IMR-90 (cell line): ENCODE data around the gene ZSCAN30. TPM values are rescaled to one million over a fixed set of nuclear protein-coding genes. Genes with fewer than 3 reads are reported as not detected.

ENCODE experiments used
- ATAC-seq: fragments of 200-7000 bp; cut with Tn5 transposase; 2 replicates; pipeline ENCODE4 v1.9.1; 2020; ENCODE audit warnings: low read depth, mild to moderate bottlenecking, moderate library complexity
- Bru-seq: library from RNA; stranded (reverse); fragments of 400-500 nt; gene quantifications from one replicate; lab custom pipeline; 2021; lab: Mats Ljungman, UMichigan
- BruChase-seq, 2 experiments: library from RNA; stranded (reverse); fragments of 400-500 nt; gene quantifications; one replicate each; lab custom pipeline; 2021; lab: Mats Ljungman, UMichigan
- BruUV-seq: library from RNA; stranded (reverse); fragments of 400-500 nt; replicated peaks from 2 replicates; lab custom pipeline; 2021; lab: Mats Ljungman, UMichigan
- CTCF ChIA-PET: fragments of 300-600 bp; formaldehyde crosslinking; extraction: SDS; loops from one replicate; lab custom pipeline; 2021; ENCODE audit warnings: antibody characterized with exemption; lab: Yijun Ruan, JAX
- POLR2A ChIA-PET: fragments of 300-600 bp; sonication (Branson Sonifier 250); formaldehyde crosslinking; loops from one replicate; lab custom pipeline; 2022; ENCODE audit warnings: antibody characterized with exemption; ENCODE audit not compliant: unreplicated experiment; lab: Charles Lee
- DNase-seq: peaks from one replicate; pipeline ENCODE4 v3.0.0; 2013
- H2AFZ ChIP-seq: replicated peaks from 2 replicates; pipeline ENCODE3; 2013; ENCODE audit warnings: low read length, mild to moderate bottlenecking; ENCODE audit not compliant: poor library complexity
- H2AK5ac ChIP-seq: 2 replicates; pipeline ENCODE4 v1.6.1; 2013; ENCODE audit warnings: low read depth, low read length, inconsistent platforms
- H2AK9ac ChIP-seq: replicated peaks from 2 replicates; pipeline ENCODE3; 2013; ENCODE audit warnings: mild to moderate bottlenecking, low read depth, low read length, moderate library complexity; ENCODE audit not compliant: poor library complexity
- H2BK120ac ChIP-seq: 2 replicates; pipeline ENCODE4 v1.6.1; 2013; ENCODE audit warnings: low read depth, low read length, inconsistent platforms
- H2BK15ac ChIP-seq: 3 replicates; pipeline ENCODE4 v1.6.1; 2013; ENCODE audit warnings: low read depth, low read length, inconsistent platforms
- H2BK20ac ChIP-seq: 2 replicates; pipeline ENCODE4 v1.6.1; 2013; ENCODE audit warnings: low read depth, mild to moderate bottlenecking, inconsistent platforms, low read length, moderate library complexity
- H2BK5ac ChIP-seq: 2 replicates; pipeline ENCODE4 v1.6.1; 2013; ENCODE audit warnings: mild to moderate bottlenecking, low read depth, low read length, inconsistent platforms; ENCODE audit not compliant: poor library complexity, severe bottlenecking
- H3K14ac ChIP-seq: replicated peaks from 2 replicates; pipeline ENCODE4 v1.6.1; 2013; ENCODE audit warnings: low read depth, low read length, inconsistent platforms
- H3K18ac ChIP-seq: 2 replicates; pipeline ENCODE4 v1.6.1; 2013; ENCODE audit warnings: low read depth, low read length, control low read depth
- H3K23ac ChIP-seq: 2 replicates; pipeline ENCODE4 v1.6.1; 2013; ENCODE audit warnings: low read depth, low read length, inconsistent platforms
- H3K27ac ChIP-seq: 2 replicates; pipeline ENCODE4 v1.5.1; 2013; ENCODE audit warnings: mild to moderate bottlenecking, control low read depth, low read length; ENCODE audit not compliant: insufficient read depth
- H3K27me3 ChIP-seq: 2 replicates; pipeline ENCODE4 v1.6.1; 2013; ENCODE audit warnings: low read length; ENCODE audit not compliant: control insufficient read depth, insufficient read depth
- H3K36me3 ChIP-seq: 2 replicates; pipeline ENCODE4 v1.6.1; 2013; ENCODE audit warnings: low read length, mixed read lengths; ENCODE audit not compliant: control insufficient read depth, insufficient read depth
- H3K4ac ChIP-seq: 2 replicates; pipeline ENCODE4 v1.6.1; 2013; ENCODE audit warnings: low read depth, low read length, inconsistent platforms
- H3K4me1 ChIP-seq: 2 replicates; pipeline ENCODE4 v1.6.1; 2013; ENCODE audit warnings: low read length, mixed read lengths; ENCODE audit not compliant: control insufficient read depth, insufficient read depth
- H3K4me2 ChIP-seq: 2 replicates; pipeline ENCODE4 v1.6.1; 2013; ENCODE audit warnings: low read depth, mild to moderate bottlenecking, control low read depth, low read length, moderate library complexity
- H3K4me3 ChIP-seq: 2 replicates; pipeline ENCODE4 v1.5.1; 2013; ENCODE audit warnings: low read depth, mild to moderate bottlenecking, control low read depth, low read length, moderate library complexity; ENCODE audit not compliant: insufficient read depth
- H3K56ac ChIP-seq: 2 replicates; pipeline ENCODE4 v1.6.1; 2013; ENCODE audit warnings: low read length, inconsistent platforms; ENCODE audit not compliant: insufficient read depth; ENCODE audit errors: extremely low read depth
- H3K79me1 ChIP-seq, 2 experiments: 2 replicates each; pipeline ENCODE4 v1.6.1; 2013; ENCODE audit warnings: low read length in 2 of 2, inconsistent platforms in 1 of 2, low read depth in 1 of 2
- H3K9ac ChIP-seq: 2 replicates; pipeline ENCODE4 v1.6.1; 2013; ENCODE audit warnings: low read depth, low read length, control low read depth
- H3K9me1 ChIP-seq: 2 replicates; pipeline ENCODE4 v1.6.1; 2013; ENCODE audit warnings: low read length, inconsistent platforms; ENCODE audit not compliant: insufficient read depth
- H3K9me3 ChIP-seq: 2 replicates; pipeline ENCODE4 v1.6.1; 2013; ENCODE audit warnings: low read length; ENCODE audit not compliant: control insufficient read depth, insufficient read depth
- H4K20me1 ChIP-seq: 2 replicates; pipeline ENCODE4 v1.6.1; 2013; ENCODE audit warnings: low read length, inconsistent platforms; ENCODE audit not compliant: insufficient read depth
- H4K5ac ChIP-seq: 2 replicates; pipeline ENCODE4 v1.6.1; 2013; ENCODE audit warnings: mild to moderate bottlenecking, low read depth, low read length, control low read depth
- H4K8ac ChIP-seq, 2 experiments: 2 replicates each; pipeline ENCODE4 v1.6.1; 2013; ENCODE audit warnings: low read depth in 2 of 2, low read length in 2 of 2, control low read depth in 1 of 2, inconsistent platforms in 1 of 2
- H4K91ac ChIP-seq: 2 replicates; pipeline ENCODE4 v1.6.1; 2013; ENCODE audit warnings: low read depth, low read length, inconsistent platforms; ENCODE audit not compliant: insufficient read depth
- BHLHE40 ChIP-seq: fragments of 150-350 bp; IDR thresholded peaks from 2 replicates; pipeline ENCODE4 v1.6.1; 2016; ENCODE audit warnings: mild to moderate bottlenecking, low read depth, low read length
- CEBPB ChIP-seq: IDR thresholded peaks from 2 replicates; pipeline ENCODE4 v1.6.1; 2012; ENCODE audit warnings: low read depth, low read length, improper control_type of control experiment
- CHD1 ChIP-seq: IDR thresholded peaks from 2 replicates; pipeline ENCODE4 v1.6.1; 2012; ENCODE audit warnings: low read depth, low read length, improper control_type of control experiment
- FOS ChIP-seq: fragments of 150-350 bp; IDR thresholded peaks from 2 replicates; pipeline ENCODE4 v1.6.1; 2016; ENCODE audit warnings: low read depth, low read length
- MAFK ChIP-seq: IDR thresholded peaks from 2 replicates; pipeline ENCODE4 v1.6.1; 2012; ENCODE audit warnings: low read depth, low read length, improper control_type of control experiment
- MAZ ChIP-seq: IDR thresholded peaks from 2 replicates; pipeline ENCODE4 v1.6.1; 2012; ENCODE audit warnings: low read depth, mild to moderate bottlenecking, low read length, improper control_type of control experiment, moderate library complexity, borderline replicate concordance
- MXI1 ChIP-seq: IDR thresholded peaks from 2 replicates; pipeline ENCODE4 v1.6.1; 2012; ENCODE audit warnings: low read depth, mild to moderate bottlenecking, low read length, moderate library complexity, borderline replicate concordance
- NFE2L2 ChIP-seq: fragments of 150-350 bp; IDR thresholded peaks from 2 replicates; pipeline ENCODE4 v1.6.1; 2016; ENCODE audit warnings: low read depth, mild to moderate bottlenecking, low read length
- POLR2A ChIP-seq: IDR thresholded peaks from 2 replicates; pipeline ENCODE4 v1.6.1; 2012; ENCODE audit warnings: mild to moderate bottlenecking, low read depth, low read length
- RCOR1 ChIP-seq: IDR thresholded peaks from 2 replicates; pipeline ENCODE4 v1.6.1; 2012; ENCODE audit warnings: mild to moderate bottlenecking, low read length, improper control_type of control experiment; ENCODE audit not compliant: insufficient replicate concordance
- SMC3 ChIP-seq: fragments of 150-350 bp; IDR thresholded peaks from 2 replicates; pipeline ENCODE4 v1.6.1; 2016; ENCODE audit warnings: low read depth, mild to moderate bottlenecking, antibody characterized with exemption, low read length, moderate library complexity
- WGBS, 2 experiments: methylation state at CpG; one replicate each; pipeline versions ENCODE4 v1.1.5 to v1.1.7; 2013; ENCODE audit warnings: missing lambda C conversion rate in 2 of 2; ENCODE audit not compliant: insufficient read length in 1 of 2; ENCODE audit errors: extremely low coverage in 2 of 2; 5-methylcytosine and 5-hydroxymethylcytosine counted together
- dilution Hi-C: fragments of 300-500 bp; cut with HindIII; formaldehyde crosslinking; loops from one replicate; pipeline ENCODE4 v1.14.3; 2018; ENCODE audit warnings: low sequenced_read_pairs; ENCODE audit not compliant: unreplicated experiment
- in situ Hi-C: fragments of 300-500 bp; cut with MboI; formaldehyde crosslinking; loops from 3 replicates; pipeline ENCODE4 v1.14.3; 2019; ENCODE audit warnings: low sequenced_read_pairs, inconsistent platforms, mixed read lengths
- intact Hi-C: fragments of 100-400 bp; cut with micrococcal nuclease; formaldehyde crosslinking; loops from 2 replicates; pipeline ENCODE4 v1.10.0; 2022
- long read RNA-seq: library from polyadenylated mRNA; unstranded; transcript quantifications from one replicate; pipeline ENCODE4 v2.0.0, GENCODE V29; 2021; ENCODE audit not compliant: unreplicated experiment
- polyA plus RNA-seq, 3 experiments: library from polyadenylated mRNA; depleted of rRNA; stranded (reverse); fragments of >200 nt; gene quantifications; 2 replicates each; pipeline ENCODE4 v1.2.3, GENCODE V29; 2012; ENCODE audit warnings: low replicate concordance in 1 of 3
- total RNA-seq: library from RNA; depleted of rRNA; stranded (reverse); fragments of >200 nt; gene quantifications from 2 replicates; pipeline ENCODE4 v1.2.3, GENCODE V29; 2012; rRNA removed
- TF ChIP-seq, protein P1 (sequence below): fragments of 150-350 bp; IDR thresholded peaks from 2 replicates; pipeline ENCODE4 v1.6.1; 2017; ENCODE audit warnings: mild to moderate bottlenecking, antibody characterized with exemption, low read length, low read depth
- TF ChIP-seq, protein P2 (sequence below): fragments of 150-350 bp; IDR thresholded peaks from 2 replicates; pipeline ENCODE4 v1.6.1; 2016; ENCODE audit warnings: low read depth, mild to moderate bottlenecking, low read length, moderate library complexity, borderline replicate concordance

ZSCAN30 gene
- 16.9 and 17.7 TPM in 2 replicates for total RNA-seq
- polyA plus RNA-seq (2012; rRNA removed) = 7.0 and 9.9 TPM in 2 replicates
- polyA plus RNA-seq (2012; cell fraction: cytosol; rRNA removed) = 2.6 and 2.7 TPM in 2 replicates
- polyA plus RNA-seq (2012; cell fraction: nucleus; rRNA removed; ENCODE audit: low replicate concordance) = 6.6 and 41.0 TPM in 2 replicates
- percentile 72 among the genes with signal in this experiment for Bru-seq, nascent RNA
- BruChase-seq, experiment 1, labeled RNA remaining after a 6-hour chase = percentile 89 among the genes with signal in this experiment
- percentile 88 among the genes with signal in this experiment for BruChase-seq, experiment 2, labeled RNA remaining after a 2-hour chase
- long read RNA-seq, full-length matches to known transcripts = 4 of 13 reads
- long read RNA-seq, partial matches to known transcripts = 0 of 13 reads
- long read RNA-seq, other reads (novel, unspliced or antisense) = 9 of 13 reads

DNA sequence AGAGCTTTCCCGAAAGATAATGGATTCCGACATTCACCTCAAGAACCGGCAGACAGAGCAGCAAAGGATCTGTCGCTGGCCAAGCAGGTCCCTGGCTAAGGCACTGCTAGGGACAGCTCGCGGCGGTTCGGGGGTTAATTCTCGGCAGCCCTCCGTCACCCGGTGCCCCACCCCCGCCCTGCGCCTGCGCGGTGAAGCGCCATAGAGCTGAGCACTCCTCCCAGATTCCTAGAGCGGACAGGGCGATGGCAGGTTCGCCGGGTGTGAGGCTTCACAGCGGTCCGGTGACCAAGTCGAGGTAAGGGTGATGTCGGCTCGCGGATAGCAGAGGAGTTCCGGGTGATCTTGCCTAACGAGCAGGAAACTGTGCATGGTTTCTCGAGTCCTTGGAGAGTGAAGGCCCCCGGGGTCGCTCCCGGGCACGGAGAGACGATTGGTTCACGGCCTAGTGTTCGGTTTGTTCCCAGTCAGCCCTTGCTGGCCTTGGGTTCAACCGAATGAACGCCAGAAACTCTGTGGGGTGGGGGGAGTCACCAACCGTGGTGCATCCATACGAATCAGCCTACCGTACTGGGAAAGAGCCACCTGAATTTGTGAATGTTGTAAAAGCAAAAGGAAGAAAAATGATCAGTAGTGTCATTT lies at the start of gene ZSCAN30:
TSS of gene ZSCAN30 (minus strand) at position 136 of the 642 bp plus-strand sequence. CDS start 25,877 bp downstream, outside the sequence.
- Histone ChIP-seq H4K8ac (peak within 1 kb of the TSS; percentile 68 to 94), H3K4ac (peak within 1 kb of the TSS; percentile 81), H4K91ac (peak within 1 kb of the TSS; percentile 74), H3K27ac (peak within 1 kb of the TSS; percentile 74), H3K9me1 (peaks cover 2% of the 10 kb centered on the region; the same call in 1 of the 2 replicates), H2BK120ac (peak within 1 kb of the TSS; percentile 53), H2BK15ac (peak within 1 kb of the TSS; percentile 3; the same call in 1 of the 3 replicates), H3K36me3 (peaks cover 2% of the 10 kb centered on the region; the same call in 1 of the 2 replicates), H3K9me3 (peaks cover 1% of the 10 kb centered on the region; the same call in 1 of the 2 replicates), H3K4me3 (peak within 1 kb of the TSS; percentile 63), H3K14ac (peak within 1 kb of the TSS; percentile 97), H2AK5ac (peak within 1 kb of the TSS; percentile 57), H4K20me1 (no peaks in the 10 kb centered on the region), H3K9ac (peak within 1 kb of the TSS; percentile 85), H3K79me1 (peaks cover 30 to 53% of the 10 kb centered on the region in 2 experiments), H3K23ac (peak within 1 kb of the TSS; percentile 81), H2BK5ac (peak within 1 kb of the TSS; percentile 80), H4K5ac (peak within 1 kb of the TSS; percentile 76), H3K4me2 (peak within 1 kb of the TSS; percentile 81), H2AK9ac (peak within 1 kb of the TSS; percentile 80), H3K56ac (peak within 1 kb of the TSS; percentile 64), H2AFZ (peak within 1 kb of the TSS; percentile 91), H2BK20ac (no peak within 1 kb of the TSS), H3K18ac (peak within 1 kb of the TSS; percentile 79), H3K27me3 (no peaks in the 10 kb centered on the region), H3K4me1 (peaks cover 2% of the 10 kb centered on the region; the same call in 1 of the 2 replicates)
- dilution Hi-C loops (no loop called here), in situ Hi-C loops (loop anchor here (5.0 kb wide), 1 partner anchor 48 kb away; the partner anchor contains the start of gene ZNF397), intact Hi-C loops (loop anchor here (5.0 kb wide), 1 partner anchor 48 kb away; the partner anchor contains the start of gene ZNF397)
- TF ChIP-seq, protein P1, sequence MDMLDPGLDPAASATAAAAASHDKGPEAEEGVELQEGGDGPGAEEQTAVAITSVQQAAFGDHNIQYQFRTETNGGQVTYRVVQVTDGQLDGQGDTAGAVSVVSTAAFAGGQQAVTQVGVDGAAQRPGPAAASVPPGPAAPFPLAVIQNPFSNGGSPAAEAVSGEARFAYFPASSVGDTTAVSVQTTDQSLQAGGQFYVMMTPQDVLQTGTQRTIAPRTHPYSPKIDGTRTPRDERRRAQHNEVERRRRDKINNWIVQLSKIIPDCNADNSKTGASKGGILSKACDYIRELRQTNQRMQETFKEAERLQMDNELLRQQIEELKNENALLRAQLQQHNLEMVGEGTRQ = peak; percentile 23; the same call in 1 of the 2 replicates
- no peak for TF ChIP-seq CHD1
- no peak for TF ChIP-seq RCOR1
- TF ChIP-seq NFE2L2 = no peak; the same call in 1 of the 2 replicates
- no peak for TF ChIP-seq MAFK
- TF ChIP-seq, protein P2, sequence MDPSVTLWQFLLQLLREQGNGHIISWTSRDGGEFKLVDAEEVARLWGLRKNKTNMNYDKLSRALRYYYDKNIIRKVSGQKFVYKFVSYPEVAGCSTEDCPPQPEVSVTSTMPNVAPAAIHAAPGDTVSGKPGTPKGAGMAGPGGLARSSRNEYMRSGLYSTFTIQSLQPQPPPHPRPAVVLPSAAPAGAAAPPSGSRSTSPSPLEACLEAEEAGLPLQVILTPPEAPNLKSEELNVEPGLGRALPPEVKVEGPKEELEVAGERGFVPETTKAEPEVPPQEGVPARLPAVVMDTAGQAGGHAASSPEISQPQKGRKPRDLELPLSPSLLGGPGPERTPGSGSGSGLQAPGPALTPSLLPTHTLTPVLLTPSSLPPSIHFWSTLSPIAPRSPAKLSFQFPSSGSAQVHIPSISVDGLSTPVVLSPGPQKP = no peak
- TF ChIP-seq MAZ = peak; percentile 27; the same call in 1 of the 2 replicates
- peak; percentile 86 for TF ChIP-seq POLR2A
- TF ChIP-seq FOS = no peak
- no peak for TF ChIP-seq MXI1
- no peak for TF ChIP-seq CEBPB
- TF ChIP-seq BHLHE40 = peak; percentile 54; the same call in 1 of the 2 replicates
- no peak for TF ChIP-seq SMC3
- ATAC-seq = peak; percentile 98
- POLR2A ChIA-PET = interaction anchor here (0.6 kb wide), 1 partner anchor 344 kb away, joined by 7 read pairs; no protein-coding TSS in a partner anchor
- BruUV-seq = no TSS peak
- peak; percentile 94 for DNase-seq
- WGBS, 2 experiments = 0% methylated on average over 7 of the region's 41 CpGs; no CpG with 5 or more reads in 1 of the 2 experiments
- CTCF ChIA-PET = no interaction called here
